GM19395 (cell line): ENCODE measurements around the gene HNRNPU.

ENCODE experiments used
- ATAC-seq: cut with Tn5 transposase; IDR thresholded peaks from one replicate; pipeline ENCODE4 v1.9.1; 2021; ENCODE audit warnings: mild to moderate bottlenecking, moderate library complexity; ENCODE audit not compliant: unreplicated experiment

The HNRNPU gene

GRCh38 chr1:244864253-244865027 is at the start of gene HNRNPU:
TSS of gene HNRNPU (minus strand) at chr1:244864543. CDS start at chr1:244864307, 236 bp downstream.
- peak; percentile 70 for ATAC-seq

DNA sequence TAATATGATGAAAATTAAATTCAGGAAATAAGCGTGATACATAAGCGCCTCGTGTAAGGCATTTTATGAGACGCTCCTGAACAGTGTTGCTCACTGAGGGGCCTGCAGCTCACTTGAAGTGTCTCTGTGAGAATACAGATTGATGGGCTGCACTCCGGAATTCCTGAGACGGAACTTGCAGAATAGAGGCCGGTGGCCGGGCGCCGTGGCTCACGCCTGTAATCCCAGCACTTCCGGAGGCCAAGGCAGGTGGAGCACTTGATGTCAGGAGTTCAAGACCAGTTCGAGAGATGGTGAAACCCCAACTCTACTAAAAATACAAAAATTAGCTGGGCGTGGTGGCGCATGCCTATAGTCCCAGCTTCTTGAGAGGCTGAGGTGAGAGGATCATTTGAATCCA is 49.5 kb upstream of the HNRNPU start:
- no peak for ATAC-seq

DNA sequence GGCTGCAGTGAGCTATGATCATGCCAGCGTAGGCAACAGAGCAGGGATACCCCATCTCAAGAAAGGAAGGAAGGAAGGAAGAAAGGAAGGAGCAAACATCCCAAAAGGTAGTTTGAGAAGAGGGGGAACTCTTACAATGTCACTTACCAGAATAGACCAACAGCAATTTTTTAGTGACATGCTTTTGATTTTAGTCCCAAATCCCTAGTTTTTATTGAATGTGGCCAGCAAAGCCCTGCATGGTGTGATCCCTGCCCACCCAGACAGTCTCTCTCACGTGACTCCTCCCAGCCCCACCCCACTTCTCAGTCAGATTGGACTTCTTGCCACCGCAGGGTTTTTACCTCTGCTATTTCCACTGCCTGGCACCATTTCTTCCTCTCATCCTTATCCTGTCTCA is 39.8 kb upstream of the HNRNPU start:
- no peak for ATAC-seq

GRCh38 chr1:244901400-244902015 is 37.2 kb upstream of the HNRNPU start:
- ATAC-seq: no peak

GRCh38 chr1:244897476-244898254 is 33.3 kb upstream of the HNRNPU start:
- ATAC-seq: no peak

- ATAC-seq: no peak
Measured at GRCh38 chr1:244896550-244896949, 32.2 kb upstream of the HNRNPU start.

DNA sequence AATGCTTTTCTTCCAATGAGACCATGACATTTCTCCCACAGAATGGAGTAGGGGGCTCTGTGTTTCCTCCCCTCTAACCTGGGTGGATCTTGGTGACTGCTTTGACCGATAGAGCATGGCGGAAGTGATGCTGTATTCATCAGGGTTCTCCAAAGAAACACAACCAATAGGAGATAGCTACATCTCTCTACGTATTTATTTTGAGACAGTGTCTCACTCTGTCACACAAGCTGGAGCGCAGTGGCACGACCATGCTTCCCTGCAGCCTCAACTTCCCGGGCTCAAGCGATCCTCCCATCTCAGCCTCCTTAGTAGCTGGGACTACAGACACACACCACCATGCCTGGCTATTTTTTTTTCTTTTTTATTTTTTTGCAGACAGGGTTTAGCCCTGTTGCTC is 29.5 kb upstream of the HNRNPU start:
- ATAC-seq: no peak

DNA sequence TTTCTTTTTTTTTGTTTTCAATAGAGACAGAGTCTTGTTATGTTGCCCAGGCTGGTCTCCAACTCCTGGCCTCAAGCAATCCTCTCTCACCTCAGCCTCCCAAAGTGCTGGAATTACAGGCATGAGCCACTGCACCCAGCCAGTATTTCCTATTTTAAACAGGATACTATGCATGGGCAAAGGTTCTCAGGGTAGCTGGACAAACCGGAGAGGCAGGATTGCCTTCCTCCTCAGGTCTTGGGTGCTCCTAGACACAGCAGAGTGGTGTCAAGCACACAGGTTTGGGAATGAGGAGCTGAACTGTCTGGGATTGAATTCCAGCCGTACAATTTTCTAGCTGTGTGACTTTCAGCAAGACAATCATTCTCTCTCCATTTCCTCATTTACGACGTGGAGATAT is 22.9 kb upstream of the HNRNPU start:
- ATAC-seq: no peak

- no peak for ATAC-seq
Measured at GRCh38 chr1:244881552-244882280, 17.4 kb upstream of the HNRNPU start.

- ATAC-seq: no peak
Measured at GRCh38 chr1:244878681-244879080, 14.3 kb upstream of the HNRNPU start.

- no peak for ATAC-seq
Measured at GRCh38 chr1:244876228-244876910, 12.0 kb upstream of the HNRNPU start.

GRCh38 chr1:244874974-244875579 is 10.7 kb upstream of the HNRNPU start:
- ATAC-seq: no peak

DNA sequence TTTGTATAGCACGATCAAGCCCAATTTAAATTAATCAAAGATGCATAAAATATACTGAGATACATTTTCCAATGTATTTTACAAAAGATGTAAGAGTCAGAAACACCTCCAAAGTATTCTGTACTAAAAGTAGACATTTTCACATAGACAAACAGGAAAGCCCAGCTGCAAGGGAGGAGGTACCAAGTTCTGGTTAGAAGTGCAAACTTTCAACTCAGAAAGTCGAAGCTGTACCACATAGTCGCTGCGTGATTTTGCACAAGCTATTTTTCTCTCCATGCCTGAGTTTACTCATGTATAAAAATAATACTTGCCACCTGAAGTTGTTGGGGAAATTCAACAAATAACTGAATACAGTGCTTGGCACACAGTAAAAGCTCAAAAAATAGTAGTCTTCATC is 5.6 kb upstream of the HNRNPU start:
- no peak for ATAC-seq

GRCh38 chr1:244869364-244869827 is 5.1 kb upstream of the HNRNPU start:
- ATAC-seq: no peak

- no peak for ATAC-seq
Measured at GRCh38 chr1:244868484-244869363, 4.4 kb upstream of the HNRNPU start.

DNA sequence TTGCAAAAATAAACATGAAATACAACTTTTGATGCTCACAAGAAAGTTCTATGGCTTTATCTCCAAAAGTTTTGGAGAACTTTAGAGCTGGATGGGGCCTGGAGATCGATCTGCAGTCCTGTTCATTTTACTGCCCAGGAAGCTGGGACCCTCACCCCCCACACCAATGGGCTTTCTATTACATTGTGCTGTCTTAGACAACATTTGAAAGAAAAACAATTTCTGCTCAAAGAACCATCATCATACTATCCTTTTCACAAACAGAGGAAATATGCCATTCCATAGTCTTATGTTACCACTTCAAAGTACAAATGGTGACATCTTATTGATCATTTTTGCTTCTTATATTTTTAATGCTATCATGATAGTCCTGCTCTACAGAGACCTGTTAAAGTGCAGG is 2.0 kb upstream of the HNRNPU start:
- ATAC-seq: no peak

DNA sequence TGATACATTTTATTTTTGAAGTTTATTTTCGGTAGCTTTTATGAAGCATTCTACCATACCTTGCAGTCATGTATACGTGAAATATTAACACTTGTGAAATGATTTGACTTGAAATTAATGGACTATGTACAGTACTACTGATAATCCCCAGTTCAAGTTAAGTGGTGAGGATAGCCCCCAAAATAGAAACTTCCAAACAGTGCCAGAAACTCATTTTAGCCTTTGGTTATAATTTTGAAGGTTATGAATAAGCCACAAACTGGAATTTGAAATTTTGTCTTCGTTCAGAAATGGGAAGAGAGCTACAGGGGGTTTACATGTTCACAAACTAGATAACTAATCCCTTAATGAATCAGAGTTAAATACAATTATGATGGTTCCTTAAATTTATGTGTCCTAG is 1.5 kb upstream of the HNRNPU start:
- ATAC-seq: no peak

DNA sequence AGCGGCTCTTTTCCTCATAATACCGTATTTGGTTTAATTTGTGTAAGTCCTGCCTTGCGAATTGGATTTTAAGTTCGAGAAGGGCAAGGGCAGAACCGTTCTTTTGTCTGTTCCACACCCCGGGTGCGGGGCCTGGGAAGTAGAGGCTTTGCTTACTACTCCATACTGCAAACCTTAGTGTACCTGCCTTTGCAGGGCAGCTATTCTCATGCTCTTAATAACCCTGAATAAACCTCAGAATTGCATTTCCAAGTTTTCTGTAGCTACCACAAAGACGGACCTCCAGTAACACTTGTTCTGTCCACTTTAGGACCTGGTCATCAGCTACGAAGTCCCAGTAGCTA is 657 bp upstream of the HNRNPU start:
- ATAC-seq: peak; percentile 3
